GM19240 (cell line): ENCODE data around the gene PRKAG2.

Experiments used
- DNase-seq: peaks from one replicate; pipeline ENCODE4 v3.0.0; 2011; ENCODE audit warnings: low spot score; ENCODE audit not compliant: insufficient read length

Gene PRKAG2

DNA sequence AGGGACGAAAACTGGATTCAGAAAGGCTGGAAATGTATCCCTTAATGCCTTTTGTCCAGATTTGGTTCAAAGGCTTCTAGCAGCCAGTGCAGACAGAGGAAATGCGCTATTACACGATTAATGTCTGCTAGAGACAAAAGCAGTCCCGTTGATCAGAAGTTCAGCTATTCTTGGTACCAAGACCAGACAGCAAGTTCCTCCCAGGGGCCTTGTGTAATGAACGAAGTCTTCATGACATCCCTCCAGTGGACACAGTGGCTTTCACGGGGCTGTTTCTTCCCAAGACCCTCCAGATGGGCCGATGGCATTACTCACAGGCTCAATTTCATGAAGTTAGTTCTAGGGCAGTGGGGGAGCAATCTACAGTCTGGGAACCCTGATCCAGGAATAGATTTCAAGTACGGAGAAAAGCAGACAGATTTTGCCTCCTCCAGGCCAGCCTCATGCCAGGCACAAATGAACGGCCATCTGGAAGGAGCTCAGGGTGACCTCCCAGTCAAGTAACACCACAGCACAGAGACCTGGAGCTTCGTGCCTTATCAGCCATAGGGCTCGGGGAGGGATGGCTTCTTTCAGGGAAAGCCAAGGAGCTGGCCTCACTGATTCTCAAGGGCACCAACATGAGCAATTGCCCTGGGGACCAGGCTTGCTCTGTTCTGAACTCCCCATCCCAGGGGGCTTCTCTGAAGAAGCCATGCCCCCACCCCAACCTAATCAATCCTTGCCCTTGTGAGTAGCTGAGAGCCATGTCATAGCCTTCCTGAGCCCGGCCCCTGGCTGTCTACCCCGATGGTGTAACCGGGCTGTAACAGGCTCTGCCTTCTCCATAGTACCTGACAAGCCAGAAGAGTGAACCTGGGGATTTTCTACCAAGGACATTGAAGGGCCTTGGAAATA is 101.1 kb downstream of the PRKAG2 start:
- DNase-seq = no peak

DNA sequence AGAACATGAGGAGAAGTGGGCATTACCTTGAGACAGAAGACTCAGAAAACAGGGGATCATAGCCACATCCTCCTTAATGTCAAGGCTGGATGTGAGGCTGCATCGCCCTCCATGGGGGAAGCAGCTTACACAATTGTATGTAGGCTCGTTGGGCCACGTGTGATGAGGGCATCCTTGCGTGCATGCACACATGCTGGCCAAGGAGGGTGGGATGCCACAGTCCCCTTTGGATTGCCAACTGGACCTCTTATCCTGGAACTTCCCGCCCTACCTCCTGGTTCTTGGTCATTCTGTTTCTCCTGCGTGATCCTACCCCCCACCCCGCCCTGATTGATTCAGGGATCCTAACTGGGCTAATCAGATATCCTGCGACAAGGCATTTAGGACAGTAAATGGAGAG is 102.0 kb downstream of the PRKAG2 start:
- no peak for DNase-seq

DNA sequence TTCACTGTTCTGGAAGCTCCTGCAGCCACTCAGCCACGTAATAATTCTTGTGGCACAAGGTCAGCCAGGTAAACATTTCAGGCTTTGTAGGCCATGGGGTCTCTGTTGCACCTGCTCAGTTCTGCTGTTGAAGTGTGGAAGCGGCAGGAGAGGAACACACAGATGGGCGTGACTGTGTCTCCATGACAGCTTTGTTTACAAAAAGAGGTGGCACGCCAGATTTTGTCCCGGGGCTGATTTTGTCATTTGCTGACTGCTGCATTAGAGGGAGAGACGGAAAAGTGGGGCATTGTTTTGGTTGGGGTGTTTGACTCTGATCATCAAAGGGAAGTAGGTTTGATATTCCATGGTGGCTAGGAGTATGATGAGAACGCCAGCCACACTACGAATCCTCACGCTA is 103.1 kb downstream of the PRKAG2 start:
- no peak for DNase-seq

DNA sequence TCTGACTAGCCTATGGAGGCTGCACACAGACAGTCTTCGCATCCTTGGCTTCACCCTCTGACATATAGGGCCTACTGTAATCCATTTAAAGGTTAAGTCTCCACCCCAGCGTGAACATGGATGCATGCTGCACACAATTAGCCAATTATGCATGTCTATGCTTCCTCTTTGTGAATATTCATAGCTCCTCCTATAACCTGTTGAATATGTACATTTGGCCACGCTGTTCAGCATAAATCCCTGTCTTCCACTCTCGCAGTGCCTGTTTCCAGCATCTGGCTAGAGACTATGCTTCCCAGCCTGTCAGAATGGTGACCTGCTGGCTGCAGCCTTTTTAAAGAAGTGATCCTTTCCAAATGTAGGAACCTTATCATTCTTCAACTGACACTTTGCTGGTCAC is 106.7 kb downstream of the PRKAG2 start:
- DNase-seq = no peak

DNA sequence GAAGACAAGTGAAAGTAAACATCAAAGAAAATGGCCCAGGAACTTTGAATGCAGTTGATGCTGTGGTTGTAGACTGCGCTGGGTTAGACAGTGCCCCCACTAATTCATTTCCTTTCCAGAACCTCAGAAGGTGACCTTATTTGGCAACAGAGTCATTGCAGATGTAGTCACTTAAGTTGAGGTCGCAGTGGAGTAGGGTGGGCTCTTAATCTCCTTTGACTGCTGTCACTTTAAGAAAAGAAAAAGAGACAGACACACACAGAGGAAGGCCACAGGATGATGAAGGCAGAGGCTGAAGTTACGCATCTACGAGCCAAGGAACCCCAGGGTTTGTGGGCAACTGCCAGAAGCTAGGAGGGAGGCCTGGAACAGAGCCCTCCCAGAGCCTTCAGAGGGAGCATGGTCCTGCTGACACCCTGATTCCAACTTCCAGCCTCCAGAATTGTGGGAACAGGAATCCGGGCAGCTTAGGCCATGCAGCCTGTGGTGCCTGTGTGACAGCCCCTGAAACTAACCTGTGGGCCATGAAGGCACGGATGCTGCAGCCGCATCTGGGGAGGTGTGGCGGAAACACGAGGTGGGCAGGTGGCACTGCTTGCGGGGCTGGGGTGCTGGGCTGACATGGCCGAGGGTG is 107.6 kb downstream of the PRKAG2 start:
- DNase-seq = peak; percentile 42

DNA sequence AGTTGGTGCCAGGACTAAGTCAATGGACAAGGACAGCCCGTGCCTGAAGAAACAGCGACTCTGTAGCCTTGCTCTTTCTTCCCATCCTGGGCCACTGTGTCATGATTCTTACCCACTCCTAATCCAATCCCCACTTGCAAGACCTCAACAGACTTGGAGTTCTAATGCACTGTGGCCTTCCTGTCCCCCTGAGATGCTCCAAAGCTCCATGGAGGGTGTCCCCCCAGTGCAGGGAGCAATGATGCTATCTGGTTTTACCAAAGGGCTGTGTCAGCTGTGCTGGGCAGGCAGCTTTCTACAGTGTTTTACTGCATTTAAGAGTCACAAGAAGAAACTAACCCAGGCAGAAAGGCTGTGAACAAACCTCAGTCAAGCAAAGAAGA is 108.1 kb downstream of the PRKAG2 start:
- DNase-seq = no peak

DNA sequence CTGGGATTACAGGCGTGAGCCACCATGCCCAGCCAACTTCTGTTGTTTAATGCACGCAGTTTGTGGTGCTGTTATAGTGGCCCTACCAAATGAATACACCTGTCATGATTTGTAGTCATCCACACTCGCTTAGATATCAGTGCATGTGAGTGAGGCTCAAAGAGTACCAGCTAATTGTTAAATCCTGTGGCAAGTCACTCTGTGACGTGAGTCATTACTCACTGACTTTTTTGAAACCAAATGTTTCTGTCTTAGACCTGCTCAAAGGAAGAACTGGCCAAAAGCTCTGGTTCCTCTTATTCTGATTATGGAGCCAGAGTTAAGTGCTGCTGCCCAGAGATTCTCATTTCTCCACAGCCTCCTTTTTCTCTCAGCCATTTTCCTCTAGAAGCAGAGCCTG is 109.4 kb downstream of the PRKAG2 start:
- DNase-seq = no peak

DNA sequence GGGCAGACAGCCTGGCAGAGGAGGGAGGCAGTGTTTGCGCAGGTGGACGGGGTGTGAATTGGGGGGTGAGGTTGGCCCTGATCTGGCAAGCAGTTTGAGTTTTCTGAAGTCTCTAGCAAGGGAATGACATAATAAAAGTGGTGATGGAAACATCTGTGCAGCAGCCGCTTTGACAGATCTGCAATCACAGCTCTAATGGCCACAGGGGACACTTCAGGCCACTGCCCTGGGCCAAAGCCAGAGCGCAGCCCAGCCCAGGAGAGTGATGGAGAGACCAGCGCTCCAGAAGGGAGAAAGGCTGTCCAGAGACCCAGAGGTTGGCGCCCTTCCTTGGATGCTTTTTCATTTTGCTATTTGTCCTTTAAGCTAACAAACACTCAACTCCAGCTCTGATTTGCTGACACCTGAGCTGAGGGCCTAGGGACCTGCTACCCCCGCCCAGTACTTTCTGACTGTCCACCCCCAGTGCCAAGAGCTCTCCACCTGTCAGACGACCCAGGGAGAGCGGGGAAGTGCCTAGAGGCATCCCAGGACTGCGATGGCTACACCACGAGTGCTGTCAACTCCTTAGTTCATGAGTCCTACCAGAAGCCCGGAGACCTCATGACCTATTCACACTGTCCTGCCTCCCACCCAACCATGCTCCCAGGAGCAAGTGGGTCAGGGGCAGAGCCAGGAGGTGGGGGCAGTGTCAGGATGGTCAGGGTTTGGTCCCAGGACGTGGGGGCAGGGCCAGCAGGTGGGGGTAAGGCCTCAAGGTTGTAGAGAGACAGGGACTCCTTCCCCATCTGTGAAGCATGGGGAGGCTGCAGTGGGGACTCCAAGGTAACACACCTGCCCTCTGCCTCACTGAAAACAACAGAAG is 112.6 kb downstream of the PRKAG2 start:
- DNase-seq = no peak

DNA sequence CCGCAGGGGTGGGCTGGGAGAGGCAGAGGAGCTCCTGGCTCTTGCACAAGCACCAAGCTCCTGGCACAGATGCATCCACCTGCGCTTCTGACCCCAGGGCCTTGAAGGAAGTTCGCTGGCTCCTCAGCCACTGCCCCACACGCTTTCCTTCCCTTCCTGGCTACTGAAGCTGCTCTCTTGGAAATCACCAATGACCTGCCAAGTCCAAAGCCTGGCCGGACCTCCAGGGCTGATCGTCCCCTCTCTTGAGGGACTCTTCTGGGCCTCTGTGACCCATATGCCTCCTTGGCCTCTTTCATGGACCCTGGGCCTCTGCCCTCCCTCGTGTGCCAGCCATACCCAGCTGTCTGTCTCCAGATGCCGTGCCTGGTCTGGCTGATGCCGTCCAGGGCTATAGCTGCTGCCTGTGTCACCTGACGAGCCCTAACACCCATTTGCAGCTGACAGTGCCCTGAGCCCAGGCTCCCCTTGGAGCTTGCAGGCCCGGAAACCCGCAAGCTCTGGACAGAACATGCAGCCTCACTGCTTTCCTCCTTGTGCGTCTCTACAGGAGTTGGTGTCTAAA is 113.4 kb downstream of the PRKAG2 start:
- DNase-seq = no peak

DNA sequence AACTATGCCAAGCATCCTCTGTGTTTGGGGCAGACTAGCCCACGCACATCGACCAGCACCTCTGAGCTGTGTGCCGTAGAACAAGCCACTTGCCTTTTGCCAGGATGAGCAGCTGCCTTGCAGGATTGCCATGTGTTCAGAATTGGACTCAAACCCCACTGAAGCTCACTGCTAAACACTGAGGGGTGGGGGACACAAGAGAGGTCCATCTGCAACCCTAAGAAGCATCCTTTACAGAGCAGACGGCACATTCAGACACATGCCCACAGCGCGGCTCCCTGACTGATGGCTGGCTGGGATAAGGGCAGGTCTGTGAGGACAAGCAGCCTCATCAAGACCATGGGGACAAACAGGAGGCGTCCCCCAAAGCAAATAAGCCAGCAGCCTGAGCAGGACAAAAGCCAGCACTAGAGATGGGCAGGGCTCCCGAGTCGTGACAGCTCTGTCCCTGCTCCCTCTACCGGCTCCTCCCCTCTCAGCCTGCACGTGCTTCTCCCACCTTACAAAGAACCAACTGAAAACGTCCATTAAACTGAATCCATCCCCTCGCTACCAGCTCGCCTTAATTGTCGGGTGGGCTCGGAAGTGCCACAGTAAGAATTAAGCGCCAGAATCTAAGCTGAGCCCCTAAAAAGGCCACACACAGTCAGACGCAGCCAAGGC is 114.2 kb downstream of the PRKAG2 start:
- no peak for DNase-seq

DNA sequence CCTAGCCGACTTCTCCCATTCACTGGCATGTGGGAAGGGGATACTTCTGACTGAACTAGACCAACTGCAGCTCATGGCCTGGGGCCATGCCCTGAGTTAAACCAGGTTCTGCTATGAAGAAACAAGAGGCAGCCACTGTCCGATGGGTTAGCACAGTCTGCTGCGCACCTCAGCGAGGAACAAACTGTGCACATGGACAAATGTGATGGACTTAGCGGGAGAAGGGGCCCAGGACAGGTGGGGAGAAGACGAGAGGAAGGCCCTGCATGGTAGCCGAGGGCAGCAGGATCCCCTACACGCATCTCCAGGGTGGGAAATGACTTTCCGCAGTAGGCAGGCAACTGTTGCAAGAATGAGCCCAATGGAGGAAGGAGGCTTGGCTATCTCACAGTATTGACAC is 115.0 kb downstream of the PRKAG2 start:
- DNase-seq = no peak

DNA sequence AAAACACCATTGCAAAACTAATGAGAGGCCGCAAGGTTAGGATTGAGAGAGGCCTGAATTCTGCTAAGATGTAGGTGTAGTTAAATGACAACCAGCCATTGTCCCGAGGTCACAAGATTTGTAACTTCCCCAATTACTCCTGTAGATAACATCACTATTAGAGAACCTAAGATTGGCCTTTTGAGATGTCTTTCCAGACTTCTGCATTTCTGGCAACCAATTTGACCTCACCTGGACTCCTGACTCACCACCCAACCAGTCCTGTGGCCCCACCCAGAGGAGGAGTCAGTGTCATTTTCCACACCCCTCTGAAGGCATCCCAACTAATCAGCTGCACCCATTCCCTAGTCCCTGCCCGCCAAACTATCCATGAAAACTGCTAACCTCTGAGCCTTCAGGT is 115.7 kb downstream of the PRKAG2 start:
- DNase-seq = no peak

DNA sequence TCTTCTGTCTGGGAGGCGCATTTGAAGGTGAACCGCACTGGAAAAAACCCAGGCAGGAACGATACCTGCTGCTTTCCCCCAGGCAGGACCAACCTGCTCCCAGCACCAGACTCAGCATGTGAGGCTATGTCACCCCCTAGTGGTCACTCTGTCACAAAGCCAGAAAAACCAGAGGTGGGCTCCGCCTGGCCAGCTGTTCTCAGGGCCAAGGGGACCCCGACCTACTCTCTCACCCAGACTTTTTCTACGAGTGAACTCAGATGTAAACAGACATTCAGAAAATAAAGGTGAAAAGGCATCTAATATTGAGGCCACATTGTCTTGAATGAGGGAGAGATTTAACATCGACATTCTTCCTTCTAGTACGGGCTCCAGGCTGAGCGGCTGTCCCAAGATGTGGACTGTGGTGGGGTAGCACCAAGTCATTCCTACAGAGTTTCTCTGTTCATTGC is 117.3 kb downstream of the PRKAG2 start:
- DNase-seq = peak; percentile 81

DNA sequence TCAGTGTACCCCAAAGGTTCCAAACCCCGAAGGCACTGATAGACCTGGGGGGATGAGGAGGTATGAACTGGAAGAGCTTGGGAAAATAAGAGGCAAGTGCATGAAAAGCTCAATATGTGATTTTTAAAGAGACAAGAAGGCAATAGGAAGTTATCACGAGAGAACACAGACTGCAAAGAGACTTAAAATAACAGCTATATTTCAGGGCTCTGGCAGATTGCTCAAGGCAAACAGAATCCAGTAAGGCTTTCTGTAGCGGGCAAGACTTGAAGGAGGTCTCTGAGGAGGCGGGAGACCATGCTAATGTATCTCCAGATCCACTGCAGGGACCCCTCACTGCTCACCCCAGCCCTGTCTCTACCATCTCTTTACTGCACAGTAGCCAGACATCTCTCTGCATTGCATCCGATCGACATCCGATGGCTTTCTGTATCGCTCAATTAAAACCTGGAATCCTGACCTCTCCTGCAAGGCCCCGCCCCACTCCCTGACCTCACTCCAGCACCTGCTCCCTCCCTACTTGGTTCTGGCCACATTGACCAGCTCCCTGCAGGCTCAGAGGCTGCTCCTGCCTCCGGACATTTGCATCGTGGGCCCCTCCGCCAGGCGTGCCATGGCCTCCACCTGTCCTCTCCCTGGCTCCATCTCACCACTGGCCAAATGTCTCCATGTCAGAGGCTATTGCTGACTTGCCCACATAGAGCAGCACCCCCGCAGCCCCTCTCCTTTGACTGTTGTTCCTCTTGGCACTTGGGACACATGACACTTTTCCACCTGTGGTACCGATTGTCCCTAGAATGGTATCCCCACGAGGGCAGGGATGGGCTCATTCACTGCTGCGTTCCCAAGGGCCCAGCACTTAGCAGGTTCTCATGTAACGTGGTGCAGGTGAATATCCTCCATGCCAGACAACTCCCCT is 118.0 kb downstream of the PRKAG2 start:
- no peak for DNase-seq

DNA sequence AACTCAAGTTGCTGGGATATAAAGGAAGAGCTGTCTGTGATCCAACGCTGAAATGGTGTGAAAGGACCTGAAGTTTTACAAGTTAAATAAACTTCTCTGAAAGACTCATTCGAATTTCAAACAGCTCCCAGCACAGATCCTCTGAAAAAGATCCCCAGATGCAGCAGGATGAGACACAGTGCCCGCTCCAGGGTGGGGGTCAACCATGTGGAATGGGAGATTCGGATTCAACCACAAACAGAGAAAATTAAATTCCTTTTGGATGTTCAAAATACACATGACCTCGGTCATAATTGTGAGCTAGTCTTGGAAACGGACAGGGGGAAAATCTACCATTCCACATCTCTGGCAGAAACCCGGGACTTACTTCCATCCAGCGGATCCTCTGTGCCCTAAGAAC is 119.6 kb downstream of the PRKAG2 start:
- DNase-seq = no peak

DNA sequence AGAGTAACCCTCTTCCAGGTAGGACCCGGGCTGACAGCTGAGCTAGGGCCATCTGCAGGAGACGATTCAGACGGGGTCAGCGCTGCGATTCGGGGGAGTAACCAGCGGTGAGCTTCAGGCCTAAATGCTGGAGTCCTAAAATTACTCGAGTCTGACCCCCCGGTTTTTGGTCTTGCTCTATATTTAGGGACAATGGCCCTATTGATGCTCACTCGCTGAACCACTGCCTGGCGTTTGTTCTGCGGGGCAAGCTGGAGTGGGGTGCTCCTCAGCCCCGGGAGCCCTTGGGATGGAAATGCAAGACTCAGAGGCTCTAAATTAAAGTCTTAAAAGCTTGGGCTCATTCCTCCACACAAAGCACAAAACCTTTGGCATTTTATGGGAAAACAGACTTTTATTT is 120.0 kb downstream of the PRKAG2 start:
- DNase-seq = no peak

DNA sequence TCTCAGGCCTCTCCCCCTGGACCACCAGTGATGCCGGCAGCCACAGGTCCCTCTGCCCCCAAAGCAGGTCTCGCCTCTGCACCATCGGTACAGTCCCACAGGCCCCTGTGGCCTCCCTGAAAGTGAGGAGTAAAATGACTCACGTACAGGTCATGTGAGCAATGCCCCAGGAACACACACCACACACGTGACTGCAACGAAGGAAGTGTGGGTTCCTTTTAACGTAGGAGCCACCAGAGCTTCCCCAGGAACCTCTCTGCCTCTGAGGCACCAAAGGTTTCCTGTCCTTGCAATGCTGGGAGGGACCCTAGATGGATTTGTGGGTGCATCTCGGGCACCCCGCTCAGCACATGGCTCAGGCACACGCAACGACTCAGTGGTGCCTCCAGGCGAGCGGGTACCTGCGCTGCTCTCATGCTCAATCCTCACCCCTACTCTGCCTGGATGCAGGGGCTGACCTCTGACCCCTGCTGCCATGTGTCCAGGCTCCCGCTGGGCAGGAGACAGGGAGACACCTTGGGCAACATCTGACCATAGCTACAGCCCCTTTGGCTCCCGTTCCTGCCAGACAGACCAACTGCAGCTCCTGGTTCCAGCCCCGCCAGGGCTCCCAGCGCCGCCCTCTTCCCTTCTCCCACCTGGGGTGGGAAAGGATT is 120.7 kb downstream of the PRKAG2 start:
- no peak for DNase-seq

DNA sequence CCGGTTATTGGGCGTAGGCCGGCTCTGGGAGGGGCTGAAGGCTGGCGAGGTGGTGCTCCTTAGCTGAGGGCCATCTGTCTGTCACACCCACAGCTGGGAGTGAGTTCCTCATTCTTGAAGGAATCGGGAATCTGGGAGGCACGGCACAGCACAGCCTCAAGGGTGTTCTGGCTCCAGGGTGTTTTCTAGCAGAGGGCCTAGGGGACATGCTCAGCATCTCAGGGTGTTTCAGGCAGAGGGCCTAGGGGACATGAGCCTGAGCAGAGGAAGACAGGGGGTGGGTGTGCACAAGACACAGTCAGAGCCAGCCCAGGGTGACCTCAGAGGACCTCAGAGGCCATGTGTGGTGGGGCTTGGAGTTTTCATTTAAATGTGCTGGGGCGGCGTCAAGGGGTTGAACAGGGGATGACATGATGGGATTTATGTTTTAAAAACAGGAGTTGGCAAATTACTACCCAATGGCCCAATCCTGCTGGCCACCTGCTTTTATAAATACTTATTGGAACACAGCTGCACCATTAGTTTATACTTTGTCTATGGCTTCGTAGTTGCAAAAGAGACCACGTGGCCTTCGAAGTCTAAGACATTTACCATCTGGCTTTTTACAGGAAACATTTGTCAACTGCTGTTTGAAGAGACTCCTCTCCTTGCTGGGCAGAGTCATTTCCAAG is 121.6 kb downstream of the PRKAG2 start:
- DNase-seq = no peak

DNA sequence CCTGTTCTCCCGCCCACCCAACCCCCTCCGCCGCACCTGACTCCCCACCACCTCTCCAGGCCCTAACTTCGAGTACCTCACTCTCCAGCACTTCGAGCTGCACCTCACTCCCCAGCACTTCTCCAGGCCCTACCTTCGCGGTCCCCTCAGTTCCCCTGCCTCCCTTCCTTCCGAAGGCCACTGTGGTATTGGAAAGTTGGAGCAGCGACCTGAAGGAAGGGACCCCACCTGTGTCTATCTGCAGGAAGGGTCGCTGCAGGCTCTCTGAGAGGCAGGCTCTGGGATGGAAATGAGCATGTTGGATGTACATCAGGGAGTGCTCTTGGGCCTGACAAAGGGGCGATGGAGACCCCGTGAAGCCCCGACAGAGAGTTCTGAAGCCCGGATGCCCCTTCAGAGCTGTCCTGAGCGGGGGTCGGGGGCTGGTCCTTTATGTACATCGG is 122.2 kb downstream of the PRKAG2 start:
- DNase-seq = no peak
